SK-N-SH treated with all-trans-retinoic acid at 6 μM for 48 hours (cell line): ENCODE results near the gene MON2.

Experiments
- ARNTL ChIP-seq: fragments of 450-650 bp; formaldehyde crosslinking; IDR thresholded peaks from 2 replicates; pipeline ENCODE4 v1.5.0; 2020; ENCODE audit warnings: low read depth, mild to moderate bottlenecking, moderate library complexity, borderline replicate concordance
- CSDC2 ChIP-seq: fragments of 250-450 bp; sonication (Bioruptor Pico); IDR thresholded peaks from 2 replicates; pipeline ENCODE4 v1.5.0; 2020; ENCODE audit warnings: mild to moderate bottlenecking, moderate library complexity
- GLIS3 ChIP-seq: fragments of 250-450 bp; sonication (Bioruptor Pico); IDR thresholded peaks from 2 replicates; pipeline ENCODE4 v1.5.0; 2020; ENCODE audit warnings: mild to moderate bottlenecking, moderate library complexity
- OSR1 ChIP-seq: fragments of 250-450 bp; sonication (Bioruptor Pico); IDR thresholded peaks from 2 replicates; pipeline ENCODE4 v1.8.0; 2022; ENCODE audit warnings: moderate library complexity, mild to moderate bottlenecking, inconsistent platforms
- RARB ChIP-seq: fragments of 250-450 bp; sonication (Bioruptor Pico); IDR thresholded peaks from 2 replicates; pipeline ENCODE4 v1.8.0; 2021; ENCODE audit warnings: mild to moderate bottlenecking, moderate library complexity
- SNAI2 ChIP-seq: fragments of 250-450 bp; sonication (Bioruptor Pico); IDR thresholded peaks from 2 replicates; pipeline ENCODE4 v1.5.0; 2020; ENCODE audit warnings: mild to moderate bottlenecking, moderate library complexity
- TCF4 ChIP-seq: fragments of 250-450 bp; sonication (Bioruptor Pico); IDR thresholded peaks from 2 replicates; pipeline ENCODE4 v1.8.0; 2021; ENCODE audit warnings: mild to moderate bottlenecking, moderate library complexity, borderline replicate concordance
- ZC3H10 ChIP-seq: fragments of 250-450 bp; sonication (Bioruptor Pico); IDR thresholded peaks from 2 replicates; pipeline ENCODE4 v1.5.1; 2021; ENCODE audit warnings: mild to moderate bottlenecking, moderate library complexity
- ZFP30 ChIP-seq: fragments of 450-650 bp; formaldehyde crosslinking; IDR thresholded peaks from 2 replicates; pipeline ENCODE4 v1.5.0; 2022; ENCODE audit warnings: mild to moderate bottlenecking, moderate library complexity
- ZNF565 ChIP-seq: fragments of 450-650 bp; formaldehyde crosslinking; conservative IDR thresholded peaks from 2 replicates; pipeline ENCODE4 v1.5.0; 2020; ENCODE audit warnings: low read depth, mild to moderate bottlenecking, moderate library complexity
- TF ChIP-seq, protein P1 (sequence below): fragments of 250-450 bp; sonication (Bioruptor Pico); IDR thresholded peaks from 2 replicates; pipeline ENCODE4 v1.5.1; 2020; ENCODE audit warnings: low read depth, mild to moderate bottlenecking, moderate library complexity
- TF ChIP-seq, protein P2 (sequence below): fragments of 250-450 bp; sonication (Bioruptor Pico); IDR thresholded peaks from 2 replicates; pipeline ENCODE4 v1.5.1; 2021; ENCODE audit warnings: mild to moderate bottlenecking, moderate library complexity
- TF ChIP-seq, protein P3 (sequence below): fragments of 250-450 bp; sonication (Bioruptor Pico); IDR thresholded peaks from 2 replicates; pipeline ENCODE4 v1.8.0; 2020; ENCODE audit warnings: mild to moderate bottlenecking, moderate library complexity, borderline replicate concordance
- TF ChIP-seq, protein P4 (sequence below): fragments of 250-450 bp; sonication (Bioruptor Pico); IDR thresholded peaks from 2 replicates; pipeline ENCODE4 v1.5.0; 2020; ENCODE audit warnings: mild to moderate bottlenecking, moderate library complexity

DNA sequence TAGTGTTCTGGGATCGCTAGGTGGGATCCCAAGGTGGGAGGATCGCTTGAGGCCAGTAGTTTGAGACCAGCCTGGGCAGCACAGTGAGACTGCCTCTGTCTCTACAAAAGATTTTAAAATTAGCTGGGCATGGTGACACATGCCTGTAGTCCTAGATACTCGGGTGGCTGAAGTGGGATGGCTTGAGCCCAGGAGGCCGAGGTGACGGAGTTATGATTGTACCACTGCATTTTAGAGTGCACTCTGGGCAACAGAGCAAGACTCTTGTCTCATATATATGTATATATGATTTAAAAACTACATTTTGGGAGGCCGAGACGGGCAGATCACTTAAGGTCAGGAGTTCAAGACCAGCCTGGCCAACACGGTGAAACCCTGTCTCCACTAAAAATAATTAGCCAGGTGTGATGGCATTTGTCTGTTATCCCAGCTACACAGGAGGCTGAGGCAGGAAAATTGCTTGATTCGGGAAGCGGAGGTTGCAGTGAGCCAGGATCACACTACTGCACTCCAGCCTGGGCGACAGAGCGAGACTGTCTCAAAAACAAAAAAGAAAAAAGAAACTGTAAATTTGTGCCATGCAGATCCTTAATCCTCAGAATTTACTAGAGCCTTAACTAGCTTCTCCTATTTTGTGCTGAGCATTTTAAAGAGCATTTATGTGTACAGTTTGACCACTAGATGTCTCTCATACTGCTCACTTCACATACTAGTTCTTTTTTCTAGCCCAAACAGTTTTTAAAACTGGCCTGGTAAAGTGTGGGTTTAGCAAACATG lies 114.8 kb downstream of the MON2 start:
- no peak for TF ChIP-seq ARNTL
- TF ChIP-seq RARB (CRISPR knock-in tag): no peak
- TF ChIP-seq ZFP30 (CRISPR knock-in tag): no peak
- TF ChIP-seq ZC3H10 (CRISPR knock-in tag): no peak
- TF ChIP-seq GLIS3 (CRISPR knock-in tag): no peak
- TF ChIP-seq, protein P1, sequence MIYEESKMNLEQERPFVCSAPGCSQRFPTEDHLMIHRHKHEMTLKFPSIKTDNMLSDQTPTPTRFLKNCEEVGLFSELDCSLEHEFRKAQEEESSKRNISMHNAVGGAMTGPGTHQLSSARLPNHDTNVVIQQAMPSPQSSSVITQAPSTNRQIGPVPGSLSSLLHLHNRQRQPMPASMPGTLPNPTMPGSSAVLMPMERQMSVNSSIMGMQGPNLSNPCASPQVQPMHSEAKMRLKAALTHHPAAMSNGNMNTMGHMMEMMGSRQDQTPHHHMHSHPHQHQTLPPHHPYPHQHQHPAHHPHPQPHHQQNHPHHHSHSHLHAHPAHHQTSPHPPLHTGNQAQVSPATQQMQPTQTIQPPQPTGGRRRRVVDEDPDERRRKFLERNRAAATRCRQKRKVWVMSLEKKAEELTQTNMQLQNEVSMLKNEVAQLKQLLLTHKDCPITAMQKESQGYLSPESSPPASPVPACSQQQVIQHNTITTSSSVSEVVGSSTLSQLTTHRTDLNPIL: no peak
- no peak for TF ChIP-seq TCF4 (CRISPR knock-in tag)
- TF ChIP-seq, protein P2, sequence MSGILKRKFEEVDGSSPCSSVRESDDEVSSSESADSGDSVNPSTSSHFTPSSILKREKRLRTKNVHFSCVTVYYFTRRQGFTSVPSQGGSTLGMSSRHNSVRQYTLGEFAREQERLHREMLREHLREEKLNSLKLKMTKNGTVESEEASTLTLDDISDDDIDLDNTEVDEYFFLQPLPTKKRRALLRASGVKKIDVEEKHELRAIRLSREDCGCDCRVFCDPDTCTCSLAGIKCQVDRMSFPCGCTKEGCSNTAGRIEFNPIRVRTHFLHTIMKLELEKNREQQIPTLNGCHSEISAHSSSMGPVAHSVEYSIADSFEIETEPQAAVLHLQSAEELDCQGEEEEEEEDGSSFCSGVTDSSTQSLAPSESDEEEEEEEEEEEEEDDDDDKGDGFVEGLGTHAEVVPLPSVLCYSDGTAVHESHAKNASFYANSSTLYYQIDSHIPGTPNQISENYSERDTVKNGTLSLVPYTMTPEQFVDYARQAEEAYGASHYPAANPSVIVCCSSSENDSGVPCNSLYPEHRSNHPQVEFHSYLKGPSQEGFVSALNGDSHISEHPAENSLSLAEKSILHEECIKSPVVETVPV: no peak
- TF ChIP-seq, protein P3, sequence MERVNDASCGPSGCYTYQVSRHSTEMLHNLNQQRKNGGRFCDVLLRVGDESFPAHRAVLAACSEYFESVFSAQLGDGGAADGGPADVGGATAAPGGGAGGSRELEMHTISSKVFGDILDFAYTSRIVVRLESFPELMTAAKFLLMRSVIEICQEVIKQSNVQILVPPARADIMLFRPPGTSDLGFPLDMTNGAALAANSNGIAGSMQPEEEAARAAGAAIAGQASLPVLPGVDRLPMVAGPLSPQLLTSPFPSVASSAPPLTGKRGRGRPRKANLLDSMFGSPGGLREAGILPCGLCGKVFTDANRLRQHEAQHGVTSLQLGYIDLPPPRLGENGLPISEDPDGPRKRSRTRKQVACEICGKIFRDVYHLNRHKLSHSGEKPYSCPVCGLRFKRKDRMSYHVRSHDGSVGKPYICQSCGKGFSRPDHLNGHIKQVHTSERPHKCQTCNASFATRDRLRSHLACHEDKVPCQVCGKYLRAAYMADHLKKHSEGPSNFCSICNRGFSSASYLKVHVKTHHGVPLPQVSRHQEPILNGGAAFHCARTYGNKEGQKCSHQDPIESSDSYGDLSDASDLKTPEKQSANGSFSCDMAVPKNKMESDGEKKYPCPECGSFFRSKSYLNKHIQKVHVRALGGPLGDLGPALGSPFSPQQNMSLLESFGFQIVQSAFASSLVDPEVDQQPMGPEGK (CRISPR knock-in tag): no peak
- TF ChIP-seq, protein P4, sequence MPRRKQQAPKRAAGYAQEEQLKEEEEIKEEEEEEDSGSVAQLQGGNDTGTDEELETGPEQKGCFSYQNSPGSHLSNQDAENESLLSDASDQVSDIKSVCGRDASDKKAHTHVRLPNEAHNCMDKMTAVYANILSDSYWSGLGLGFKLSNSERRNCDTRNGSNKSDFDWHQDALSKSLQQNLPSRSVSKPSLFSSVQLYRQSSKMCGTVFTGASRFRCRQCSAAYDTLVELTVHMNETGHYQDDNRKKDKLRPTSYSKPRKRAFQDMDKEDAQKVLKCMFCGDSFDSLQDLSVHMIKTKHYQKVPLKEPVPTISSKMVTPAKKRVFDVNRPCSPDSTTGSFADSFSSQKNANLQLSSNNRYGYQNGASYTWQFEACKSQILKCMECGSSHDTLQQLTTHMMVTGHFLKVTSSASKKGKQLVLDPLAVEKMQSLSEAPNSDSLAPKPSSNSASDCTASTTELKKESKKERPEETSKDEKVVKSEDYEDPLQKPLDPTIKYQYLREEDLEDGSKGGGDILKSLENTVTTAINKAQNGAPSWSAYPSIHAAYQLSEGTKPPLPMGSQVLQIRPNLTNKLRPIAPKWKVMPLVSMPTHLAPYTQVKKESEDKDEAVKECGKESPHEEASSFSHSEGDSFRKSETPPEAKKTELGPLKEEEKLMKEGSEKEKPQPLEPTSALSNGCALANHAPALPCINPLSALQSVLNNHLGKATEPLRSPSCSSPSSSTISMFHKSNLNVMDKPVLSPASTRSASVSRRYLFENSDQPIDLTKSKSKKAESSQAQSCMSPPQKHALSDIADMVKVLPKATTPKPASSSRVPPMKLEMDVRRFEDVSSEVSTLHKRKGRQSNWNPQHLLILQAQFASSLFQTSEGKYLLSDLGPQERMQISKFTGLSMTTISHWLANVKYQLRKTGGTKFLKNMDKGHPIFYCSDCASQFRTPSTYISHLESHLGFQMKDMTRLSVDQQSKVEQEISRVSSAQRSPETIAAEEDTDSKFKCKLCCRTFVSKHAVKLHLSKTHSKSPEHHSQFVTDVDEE (CRISPR knock-in tag): no peak
- no peak for TF ChIP-seq CSDC2 (CRISPR knock-in tag)
- no peak for TF ChIP-seq SNAI2 (CRISPR knock-in tag)
- no peak for TF ChIP-seq OSR1
- no peak for TF ChIP-seq ZNF565
